K562 (cell line): ENCODE results near the gene OSBPL10. TPM values are rescaled to one million over a fixed set of nuclear protein-coding genes. Genes with fewer than 3 reads are reported as not detected.

Experiments
- ATAC-seq: fragments of 200-7000 bp; cut with Tn5 transposase; 3 replicates; pipeline ENCODE4 v1.9.1; 2020; ENCODE audit warnings: moderate library complexity
- BruUV-seq: library from RNA; stranded (reverse); fragments of 400-500 nt; replicated peaks from 2 replicates; lab custom pipeline; 2021; lab: Mats Ljungman, UMichigan
- CTCF ChIA-PET: fragments of 300-600 bp; formaldehyde crosslinking; extraction: SDS; loops from one replicate; lab custom pipeline; 2021; ENCODE audit warnings: low intra/inter-chr PET ratio; lab: Yijun Ruan, JAX
- POLR2A ChIA-PET: fragments of 300-600, 350-650 bp; sonication (Branson Sonifier 250); formaldehyde crosslinking; extraction: SDS; loops from one replicate; lab custom pipeline; 2021; ENCODE audit warnings: antibody characterized with exemption, inconsistent platforms; lab: Yijun Ruan, JAX
- DNase-seq, 4 experiments: peaks; one replicate each; pipeline versions ENCODE4 v3.0.0 to v3.0.0-alpha.2; 2011 to 2018; ENCODE audit warnings: low spot score in 3 of 4, mixed read lengths in 3 of 4; ENCODE audit errors: extremely low read depth in 1 of 4
- FAIRE-seq: peaks from 2 replicates; lab custom pipeline; 2011; peaks lifted over from hg19 to GRCh38; lab: Jason Lieb, UNC
- H2AFZ ChIP-seq: 2 replicates; pipeline ENCODE4 v1.6.0; 2011; ENCODE audit warnings: low read depth, low read length, control low read depth, inconsistent platforms
- H3K27ac ChIP-seq: fragments of 200-600 bp; 3 replicates; pipeline ENCODE4 v1.8.0; 2011; ENCODE audit warnings: low read depth, mild to moderate bottlenecking, control low read depth, inconsistent platforms, low read length, moderate library complexity, mixed read lengths; ENCODE audit errors: extremely low read depth
- H3K27me3 ChIP-seq, 2 experiments: fragments of 300-600 bp in 1 of 2; 2 replicates in 1 of 2; 3 replicates in 1 of 2; pipeline versions ENCODE4 v1.6.0 to v1.8.0; 2011; ENCODE audit warnings: inconsistent platforms in 2 of 2, low read length in 2 of 2, mild to moderate bottlenecking in 1 of 2, mixed read lengths in 1 of 2, moderate library complexity in 1 of 2; ENCODE audit not compliant: control insufficient read depth in 2 of 2, insufficient read depth in 2 of 2
- H3K36me3 ChIP-seq: fragments of 300-600 bp; 3 replicates; pipeline ENCODE4 v1.8.0; 2011; ENCODE audit warnings: mild to moderate bottlenecking, low read length, inconsistent platforms; ENCODE audit not compliant: control insufficient read depth, insufficient read depth
- H3K4me1 ChIP-seq, 2 experiments: fragments of 200-600 bp in 1 of 2; replicated peaks in 1 of 2; 2 replicates in 1 of 2; 3 replicates in 1 of 2; pipeline versions ENCODE4 v1.5.1 to v1.8.0; 2011; ENCODE audit warnings: inconsistent platforms in 2 of 2, low read length in 2 of 2, mild to moderate bottlenecking in 1 of 2, mixed read lengths in 1 of 2, moderate library complexity in 1 of 2; ENCODE audit not compliant: control insufficient read depth in 2 of 2, insufficient read depth in 2 of 2
- H3K4me2 ChIP-seq: 2 replicates; pipeline ENCODE4 v1.6.1; 2011; ENCODE audit warnings: low read length, control low read depth, inconsistent platforms, mixed read lengths; ENCODE audit not compliant: insufficient read depth
- H3K4me3 ChIP-seq: fragments of 200-600 bp; sonication (generic), shearing (Covaris generic); 2 replicates; pipeline ENCODE4 v1.5.1; 2016; ENCODE audit warnings: control low read depth, inconsistent platforms
- H3K79me2 ChIP-seq: fragments of 200-600 bp; 3 replicates; pipeline ENCODE4 v1.8.0; 2011; ENCODE audit warnings: low read length, inconsistent platforms; ENCODE audit not compliant: control insufficient read depth, insufficient read depth
- H3K9ac ChIP-seq, 2 experiments: 2 replicates each; pipeline versions ENCODE4 v1.6.0 to v1.6.1; 2011; ENCODE audit warnings: low read depth in 2 of 2, low read length in 2 of 2, control low read depth in 1 of 2, inconsistent platforms in 1 of 2, mild to moderate bottlenecking in 1 of 2, mixed read lengths in 1 of 2; ENCODE audit not compliant: insufficient read depth in 1 of 2
- H3K9me1 ChIP-seq: one replicate; pipeline ENCODE4 v1.6.0; 2011; ENCODE audit warnings: inconsistent platforms, mild to moderate bottlenecking, low read length, moderate library complexity; ENCODE audit not compliant: control insufficient read depth, insufficient read depth
- H3K9me3 ChIP-seq: replicated peaks from 2 replicates; pipeline ENCODE4 v1.5.1; 2011; ENCODE audit warnings: low read depth, low read length, inconsistent platforms; ENCODE audit not compliant: control insufficient read depth, insufficient read depth
- H4K20me1 ChIP-seq: replicated peaks from 2 replicates; pipeline ENCODE4 v1.6.1; 2011; ENCODE audit warnings: low read length, inconsistent platforms, mixed read lengths; ENCODE audit not compliant: control insufficient read depth, insufficient read depth
- BCOR ChIP-seq: fragments of 450-650 bp; IDR thresholded peaks from 2 replicates; pipeline ENCODE4 v1.6.1; 2016
- ELF4 ChIP-seq: fragments of 450-650 bp; formaldehyde crosslinking; IDR thresholded peaks from 2 replicates; pipeline ENCODE4 v1.4.0; 2022; ENCODE audit warnings: missing genetic modification characterization
- HMG20A ChIP-seq: fragments of 450-650 bp; formaldehyde crosslinking; conservative IDR thresholded peaks from 2 replicates; pipeline ENCODE4 v1.4.0; 2020; ENCODE audit warnings: mild to moderate bottlenecking, mixed read lengths
- L3MBTL2 ChIP-seq: fragments of 450-650 bp; IDR thresholded peaks from 2 replicates; pipeline ENCODE4 v1.6.1; 2016; ENCODE audit warnings: mild to moderate bottlenecking, moderate library complexity
- LARP7 ChIP-seq: fragments of 450-650 bp; IDR thresholded peaks from 2 replicates; pipeline ENCODE4 v1.6.1; 2016
- NCOA2 ChIP-seq, 2 experiments: fragments of 450-650 bp; IDR thresholded peaks; 2 replicates each; pipeline ENCODE4 v1.6.1; 2018; ENCODE audit warnings: mild to moderate bottlenecking in 2 of 2, moderate library complexity in 1 of 2; ENCODE audit not compliant: partially characterized antibody in 2 of 2
- POLR2H ChIP-seq: IDR thresholded peaks from 2 replicates; pipeline ENCODE4 v1.6.1; 2016; ENCODE audit warnings: missing genetic modification characterization, low read depth, mild to moderate bottlenecking, control low read depth, missing compliant biosample characterization, moderate library complexity
- SNIP1 ChIP-seq: fragments of 450-650 bp; IDR thresholded peaks from 2 replicates; pipeline ENCODE4 v1.7.1; 2017; ENCODE audit warnings: low read depth, mild to moderate bottlenecking
- SRF ChIP-seq, 2 experiments: fragments of 250-450, 450-650 bp in 1 of 2; sonication (Bioruptor Pico) in 1 of 2; sonication (generic) in 1 of 2; formaldehyde crosslinking; IDR thresholded peaks; 2 replicates each; pipeline versions ENCODE4 v1.5.0 to v1.5.1; 2020 to 2022; ENCODE audit warnings: mild to moderate bottlenecking in 1 of 2, missing genetic modification reagents in 1 of 2
- TEAD1 ChIP-seq, 2 experiments: fragments of 450-650 bp in 1 of 2; sonication (generic) in 1 of 2; formaldehyde crosslinking; IDR thresholded peaks; 2 replicates each; pipeline versions ENCODE4 v1.4.0 to v1.8.0; 2020 to 2022; ENCODE audit warnings: mild to moderate bottlenecking in 2 of 2, missing genetic modification reagents in 1 of 2
- WGBS: fragments of 100-300 bp; shearing (Covaris generic); methylation state at CpG from one replicate; pipeline ENCODE4 v1.1.6; 2016; ENCODE audit warnings: low coverage, mixed read lengths; ENCODE audit not compliant: insufficient coverage; ENCODE audit errors: missing lambda C conversion rate; 5-methylcytosine and 5-hydroxymethylcytosine counted together
- in situ Hi-C: fragments of 300-500 bp; cut with MboI; formaldehyde crosslinking; loops from 4 replicates; pipeline ENCODE4 v1.15.0; 2018; ENCODE audit warnings: inconsistent platforms, mixed read lengths
- intact Hi-C: fragments of 100-400 bp; cut with micrococcal nuclease; formaldehyde crosslinking; loops from 2 replicates; pipeline ENCODE4 v1.14.2; 2022
- polyA plus RNA-seq, 8 experiments: library from polyadenylated mRNA; depleted of rRNA in 4 of 8; stranded (reverse) in 5 of 8; unstranded in 3 of 8; fragments of >200 nt; fragmentation: Nextera tagmentation in 2 of 8; fragmentation: Illumina TruSeq in 1 of 8; extraction: Ambion mirVana in 2 of 8; extraction: Trizol in 1 of 8; gene quantifications; 2 replicates each; pipeline versions ENCODE4 v1.2.1 to v1.2.3, GENCODE V29; 2011 to 2014; ENCODE audit warnings: inconsistent platforms in 1 of 8, missing spikeins in 1 of 8
- total RNA-seq, 7 experiments: library from RNA; depleted of rRNA in 6 of 7; stranded (reverse); fragments of >200 nt in 6 of 7; fragmentation: Illumina TruSeq in 2 of 7; extraction: Trizol in 2 of 7; gene quantifications; 2 replicates each; pipeline versions ENCODE4 v1.2.1 to v1.2.3, GENCODE V29; 2011 to 2021; ENCODE audit warnings: low replicate concordance in 1 of 7
- TF ChIP-seq, protein P1 (sequence below): sonication (generic); formaldehyde crosslinking; IDR thresholded peaks from 2 replicates; pipeline ENCODE4 v1.8.1; 2023; ENCODE audit warnings: mild to moderate bottlenecking, missing genetic modification reagents
- TF ChIP-seq, protein P2 (sequence below): sonication (generic); formaldehyde crosslinking; IDR thresholded peaks from 2 replicates; pipeline ENCODE4 v1.9.0; 2022; ENCODE audit warnings: mild to moderate bottlenecking, missing genetic modification reagents
- TF ChIP-seq, protein P3 (sequence below): fragments of 250-450 bp; sonication (Bioruptor Pico); IDR thresholded peaks from 2 replicates; pipeline ENCODE4 v1.4.0; 2020; ENCODE audit warnings: mild to moderate bottlenecking, moderate library complexity
- TF ChIP-seq, protein P4 (sequence below): fragments of 450-650 bp; formaldehyde crosslinking; IDR thresholded peaks from 2 replicates; pipeline ENCODE4 v1.4.0; 2020; ENCODE audit warnings: mild to moderate bottlenecking, mixed read lengths

OSBPL10 gene
- total and polyA plus RNA-seq, 9 of the 15 experiments (the other 6 are each of a cell fraction or from before 2014, with no cell fraction given): 0.03 to 0.19 (median 0.14) TPM; not detected in 2

DNA sequence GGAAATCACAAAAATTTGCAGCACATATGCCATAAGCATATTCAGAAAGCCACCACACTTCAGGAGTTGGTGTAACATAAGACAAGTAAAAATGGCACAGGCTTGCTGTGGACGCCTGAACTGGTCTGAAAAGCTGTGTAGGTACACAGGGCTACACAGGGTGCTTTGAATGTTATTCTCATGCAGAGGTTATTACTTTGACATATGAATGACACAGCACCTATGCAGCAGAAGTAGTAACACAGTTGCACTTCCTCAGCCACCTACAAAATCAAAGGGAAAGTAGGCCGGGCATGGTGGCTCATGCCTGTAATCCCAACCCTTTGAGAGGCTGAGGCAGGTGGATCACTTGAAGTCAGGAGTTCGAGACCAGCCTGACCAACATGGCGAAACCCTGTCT is 54.5 kb downstream of the OSBPL10 start:
- H3K36me3 ChIP-seq: no peaks in the 10 kb centered on the region
- H3K4me2 ChIP-seq: no peak overlapping the region
- no peak overlapping the region for H2AFZ ChIP-seq
- in situ Hi-C loops: no loop called here
- DNase-seq (no peak), ATAC-seq (no peak)
- 0% methylated on average over 4 of the region's 4 CpGs for WGBS
- BruUV-seq: no TSS peak
- H3K9me1 ChIP-seq: no peaks in the 10 kb centered on the region
- no peaks in the 10 kb centered on the region for H3K9me3 ChIP-seq
- intact Hi-C loops: no loop called here
- H3K79me2 ChIP-seq: no peaks in the 10 kb centered on the region
- H3K4me3 ChIP-seq: no peak overlapping the region
- POLR2A ChIA-PET: no interaction called here
- no peaks in the 10 kb centered on the region for H3K4me1 ChIP-seq
- no peak for TF ChIP-seq LARP7
- no peak for TF ChIP-seq SRF (CRISPR knock-in tag; IDR thresholded peaks at IDR 0.05)
- TF ChIP-seq, protein P1, sequence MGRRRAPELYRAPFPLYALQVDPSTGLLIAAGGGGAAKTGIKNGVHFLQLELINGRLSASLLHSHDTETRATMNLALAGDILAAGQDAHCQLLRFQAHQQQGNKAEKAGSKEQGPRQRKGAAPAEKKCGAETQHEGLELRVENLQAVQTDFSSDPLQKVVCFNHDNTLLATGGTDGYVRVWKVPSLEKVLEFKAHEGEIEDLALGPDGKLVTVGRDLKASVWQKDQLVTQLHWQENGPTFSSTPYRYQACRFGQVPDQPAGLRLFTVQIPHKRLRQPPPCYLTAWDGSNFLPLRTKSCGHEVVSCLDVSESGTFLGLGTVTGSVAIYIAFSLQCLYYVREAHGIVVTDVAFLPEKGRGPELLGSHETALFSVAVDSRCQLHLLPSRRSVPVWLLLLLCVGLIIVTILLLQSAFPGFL (CRISPR knock-in tag): no peak
- no peak for TF ChIP-seq BCOR
- TF ChIP-seq, protein P2, sequence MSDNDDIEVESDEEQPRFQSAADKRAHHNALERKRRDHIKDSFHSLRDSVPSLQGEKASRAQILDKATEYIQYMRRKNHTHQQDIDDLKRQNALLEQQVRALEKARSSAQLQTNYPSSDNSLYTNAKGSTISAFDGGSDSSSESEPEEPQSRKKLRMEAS (CRISPR knock-in tag): no peak
- no peak for TF ChIP-seq L3MBTL2
- TF ChIP-seq TEAD1 (CRISPR knock-in tag; IDR thresholded peaks at IDR 0.05): no peak
- TF ChIP-seq, protein P3, sequence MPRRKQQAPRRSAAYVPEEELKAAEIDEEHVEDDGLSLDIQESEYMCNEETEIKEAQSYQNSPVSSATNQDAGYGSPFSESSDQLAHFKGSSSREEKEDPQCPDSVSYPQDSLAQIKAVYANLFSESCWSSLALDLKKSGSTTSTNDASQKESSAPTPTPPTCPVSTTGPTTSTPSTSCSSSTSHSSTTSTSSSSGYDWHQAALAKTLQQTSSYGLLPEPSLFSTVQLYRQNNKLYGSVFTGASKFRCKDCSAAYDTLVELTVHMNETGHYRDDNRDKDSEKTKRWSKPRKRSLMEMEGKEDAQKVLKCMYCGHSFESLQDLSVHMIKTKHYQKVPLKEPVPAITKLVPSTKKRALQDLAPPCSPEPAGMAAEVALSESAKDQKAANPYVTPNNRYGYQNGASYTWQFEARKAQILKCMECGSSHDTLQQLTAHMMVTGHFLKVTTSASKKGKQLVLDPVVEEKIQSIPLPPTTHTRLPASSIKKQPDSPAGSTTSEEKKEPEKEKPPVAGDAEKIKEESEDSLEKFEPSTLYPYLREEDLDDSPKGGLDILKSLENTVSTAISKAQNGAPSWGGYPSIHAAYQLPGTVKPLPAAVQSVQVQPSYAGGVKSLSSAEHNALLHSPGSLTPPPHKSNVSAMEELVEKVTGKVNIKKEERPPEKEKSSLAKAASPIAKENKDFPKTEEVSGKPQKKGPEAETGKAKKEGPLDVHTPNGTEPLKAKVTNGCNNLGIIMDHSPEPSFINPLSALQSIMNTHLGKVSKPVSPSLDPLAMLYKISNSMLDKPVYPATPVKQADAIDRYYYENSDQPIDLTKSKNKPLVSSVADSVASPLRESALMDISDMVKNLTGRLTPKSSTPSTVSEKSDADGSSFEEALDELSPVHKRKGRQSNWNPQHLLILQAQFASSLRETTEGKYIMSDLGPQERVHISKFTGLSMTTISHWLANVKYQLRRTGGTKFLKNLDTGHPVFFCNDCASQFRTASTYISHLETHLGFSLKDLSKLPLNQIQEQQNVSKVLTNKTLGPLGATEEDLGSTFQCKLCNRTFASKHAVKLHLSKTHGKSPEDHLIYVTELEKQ: no peak
- no peak for TF ChIP-seq POLR2H
- TF ChIP-seq NCOA2 (IDR thresholded peaks at IDR 0.05; ENCODE audit: partially characterized antibody in 2 of 2): no peak
- TF ChIP-seq ELF4 (CRISPR knock-in tag): no peak
- TF ChIP-seq, protein P4, sequence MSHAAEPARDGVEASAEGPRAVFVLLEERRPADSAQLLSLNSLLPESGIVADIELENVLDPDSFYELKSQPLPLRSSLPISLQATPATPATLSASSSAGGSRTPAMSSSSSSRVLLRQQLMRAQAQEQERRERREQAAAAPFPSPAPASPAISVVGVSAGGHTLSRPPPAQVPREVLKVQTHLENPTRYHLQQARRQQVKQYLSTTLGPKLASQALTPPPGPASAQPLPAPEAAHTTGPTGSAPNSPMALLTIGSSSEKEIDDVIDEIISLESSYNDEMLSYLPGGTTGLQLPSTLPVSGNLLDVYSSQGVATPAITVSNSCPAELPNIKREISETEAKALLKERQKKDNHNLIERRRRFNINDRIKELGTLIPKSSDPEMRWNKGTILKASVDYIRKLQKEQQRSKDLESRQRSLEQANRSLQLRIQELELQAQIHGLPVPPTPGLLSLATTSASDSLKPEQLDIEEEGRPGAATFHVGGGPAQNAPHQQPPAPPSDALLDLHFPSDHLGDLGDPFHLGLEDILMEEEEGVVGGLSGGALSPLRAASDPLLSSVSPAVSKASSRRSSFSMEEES (CRISPR knock-in tag): no peak
- no peak for TF ChIP-seq HMG20A
- TF ChIP-seq SNIP1: no peak
- TF ChIP-seq, all 486 proteins: peak for 0
- Histone ChIP-seq H3K27ac (no peak overlapping the region), H3K27me3 (no peaks in the 10 kb centered on the region; a peak in 2 of 5 replicates), H3K9ac (no peak overlapping the region), H4K20me1 (no peaks in the 10 kb centered on the region)
- CTCF ChIA-PET: no interaction called here
- FAIRE-seq: no peak
